GM18870 (cell line): ENCODE measurements around the gene TECRL.

Source experiments
- ATAC-seq: cut with Tn5 transposase; IDR thresholded peaks from one replicate; pipeline ENCODE4 v1.9.1; 2021; ENCODE audit warnings: moderate library complexity; ENCODE audit not compliant: unreplicated experiment

Gene TECRL

GRCh38 chr4:64330143-64330542 is 79.1 kb downstream of the TECRL start:
- ATAC-seq: no peak

- no peak for ATAC-seq
Observed at GRCh38 chr4:64327237-64327636, 82.0 kb downstream of the TECRL start.

- ATAC-seq: no peak
Observed at GRCh38 chr4:64326507-64326906, 82.7 kb downstream of the TECRL start.

GRCh38 chr4:64306255-64306565 is 103.0 kb downstream of the TECRL start:
- ATAC-seq: no peak

GRCh38 chr4:64305565-64306254 is 103.5 kb downstream of the TECRL start:
- peak; percentile 54 for ATAC-seq

GRCh38 chr4:64272432-64272831 is 136.8 kb downstream of the TECRL start:
- no peak for ATAC-seq

- no peak for ATAC-seq
Observed at GRCh38 chr4:64271601-64272081, 137.6 kb downstream of the TECRL start.

GRCh38 chr4:64266669-64267068 is 142.6 kb downstream of the TECRL start:
- ATAC-seq: no peak

- ATAC-seq: no peak
Observed at GRCh38 chr4:64266263-64266662, 143.0 kb downstream of the TECRL start.

- no peak for ATAC-seq
Observed at GRCh38 chr4:64251781-64252180, 157.5 kb downstream of the TECRL start.

GRCh38 chr4:64250488-64250887 is 158.8 kb downstream of the TECRL start:
- ATAC-seq: no peak

- ATAC-seq: no peak
Observed at GRCh38 chr4:64250061-64250460, 159.2 kb downstream of the TECRL start.

GRCh38 chr4:64248186-64248585 is 161.1 kb downstream of the TECRL start:
- no peak for ATAC-seq

GRCh38 chr4:64230709-64231310 is 178.4 kb downstream of the TECRL start:
- no peak for ATAC-seq
